GM12878 (cell line): ENCODE data around the gene ANGPTL2.

Experiments used
- BRCA1 ChIP-seq: IDR thresholded peaks from 2 replicates; pipeline ENCODE4 v1.6.1; 2011; ENCODE audit warnings: low read depth, low read length, improper control_type of control experiment
- CEBPB ChIP-seq, 2 experiments: fragments of 150-350 bp in 1 of 2; IDR thresholded peaks; 2 replicates each; pipeline ENCODE4 v1.6.1; 2012 to 2014; ENCODE audit warnings: low read depth in 2 of 2, low read length in 2 of 2, borderline replicate concordance in 1 of 2, inconsistent platforms in 1 of 2
- CHD2 ChIP-seq: IDR thresholded peaks from 2 replicates; pipeline ENCODE4 v1.6.1; 2011; ENCODE audit warnings: low read depth, low read length, improper control_type of control experiment, borderline replicate concordance
- CREB1 ChIP-seq: IDR thresholded peaks from 2 replicates; pipeline ENCODE4 v1.6.1; 2012; ENCODE audit warnings: low read depth, mild to moderate bottlenecking, inconsistent platforms
- ESRRA ChIP-seq: IDR thresholded peaks from 2 replicates; pipeline ENCODE4 v1.6.1; 2012; ENCODE audit warnings: mild to moderate bottlenecking, low read length, improper control_type of control experiment
- EZH2 ChIP-seq: IDR thresholded peaks from 2 replicates; pipeline ENCODE4 v1.6.1; 2012; ENCODE audit warnings: low read depth, mild to moderate bottlenecking, control low read depth, inconsistent platforms, low read length, borderline replicate concordance; ENCODE audit not compliant: control insufficient read depth
- FOXM1 ChIP-seq: IDR thresholded peaks from 2 replicates; pipeline ENCODE4 v1.6.1; 2012; ENCODE audit warnings: low read depth, mild to moderate bottlenecking, inconsistent platforms, low read length, moderate library complexity
- GABPA ChIP-seq: IDR thresholded peaks from 2 replicates; pipeline ENCODE4 v1.6.1; 2014; ENCODE audit warnings: antibody characterized with exemption, low read depth, mild to moderate bottlenecking, inconsistent platforms
- KDM1A ChIP-seq: fragments of 200-600 bp; sonication (generic); IDR thresholded peaks from 2 replicates; pipeline ENCODE4 v1.6.1; 2016; ENCODE audit warnings: borderline replicate concordance
- POLR2A ChIP-seq: IDR thresholded peaks from 2 replicates; pipeline ENCODE4 v1.6.1; 2011; ENCODE audit warnings: low read depth, mild to moderate bottlenecking, low read length
- SIN3A ChIP-seq: IDR thresholded peaks from 2 replicates; pipeline ENCODE4 v1.6.1; 2012; ENCODE audit warnings: low read depth, low read length, improper control_type of control experiment
- TF ChIP-seq, protein P1 (sequence below): IDR thresholded peaks from 2 replicates; pipeline ENCODE4 v1.6.1; 2012; ENCODE audit warnings: low read depth, low read length, improper control_type of control experiment
- TF ChIP-seq, protein P2 (sequence below), 3 experiments: IDR thresholded peaks in 2 of 3; conservative IDR thresholded peaks in 1 of 3; 2 replicates each; pipeline ENCODE4 v1.5.1; 2011; ENCODE audit warnings: low read depth in 3 of 3, low read length in 3 of 3, mild to moderate bottlenecking in 3 of 3, control low read depth in 2 of 3, moderate library complexity in 2 of 3, inconsistent platforms in 1 of 3, mixed read lengths in 1 of 3; ENCODE audit not compliant: control insufficient read depth in 2 of 3, insufficient read depth in 1 of 3; ENCODE audit errors: extremely low read depth in 1 of 3
- TF ChIP-seq, protein P3 (sequence below): IDR thresholded peaks from 2 replicates; pipeline ENCODE4 v1.6.1; 2012; ENCODE audit warnings: low read length, inconsistent platforms

DNA sequence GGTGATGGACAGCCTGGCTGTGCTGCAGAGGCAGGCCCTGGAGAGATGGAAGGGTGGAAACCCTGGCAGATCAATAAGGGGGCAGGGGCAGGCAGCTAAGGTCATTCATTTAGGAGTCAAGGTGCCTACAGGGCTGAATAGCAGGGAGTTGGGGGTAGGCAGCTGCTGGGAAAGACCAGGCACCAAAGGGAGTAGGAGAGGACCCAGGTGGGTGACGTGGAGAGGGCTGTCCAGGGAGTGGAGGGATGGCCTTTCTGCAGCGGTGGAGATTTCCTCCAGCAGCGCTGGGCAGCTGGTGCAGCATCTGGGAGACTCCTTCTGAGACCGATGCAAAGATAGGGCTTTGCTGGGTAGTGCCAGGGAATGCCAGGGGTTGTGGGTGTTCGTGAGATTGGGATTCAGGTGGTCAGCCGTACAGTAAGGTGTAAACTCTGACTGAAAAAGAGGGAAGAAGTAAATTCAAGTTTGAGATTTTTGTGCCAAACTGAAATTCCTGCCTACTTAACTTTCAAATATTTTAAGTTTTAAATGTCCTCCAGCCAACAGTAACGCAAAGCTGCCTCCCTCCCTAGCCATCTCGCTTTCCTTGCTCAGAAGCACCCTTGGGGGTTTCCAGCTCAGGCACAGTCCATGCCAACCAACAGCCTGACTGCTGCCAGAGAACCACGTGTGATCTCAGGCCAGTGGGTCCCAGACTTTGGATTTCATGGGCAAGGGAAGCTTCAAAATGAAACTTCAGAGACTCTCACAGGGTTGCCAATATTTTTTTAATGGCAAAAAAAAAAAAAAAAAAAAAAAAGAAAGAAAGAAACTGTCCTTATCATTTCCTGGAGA lies 18.6 kb upstream of the ANGPTL2 start:
- TF ChIP-seq, protein P1, sequence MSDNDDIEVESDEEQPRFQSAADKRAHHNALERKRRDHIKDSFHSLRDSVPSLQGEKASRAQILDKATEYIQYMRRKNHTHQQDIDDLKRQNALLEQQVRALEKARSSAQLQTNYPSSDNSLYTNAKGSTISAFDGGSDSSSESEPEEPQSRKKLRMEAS: no peak
- TF ChIP-seq POLR2A (no peak), KDM1A (no peak), BRCA1 (no peak), ESRRA (no peak), GABPA (no peak), CREB1 (no peak), CEBPB (IDR thresholded peaks at IDR 0.05; ENCODE audit: borderline replicate concordance in 1 of 2, low read depth in 2 of 2, low read length in 2 of 2) (no peak), SIN3A (no peak), FOXM1 (no peak), EZH2 (no peak), CHD2 (no peak)
- TF ChIP-seq, protein P2, sequence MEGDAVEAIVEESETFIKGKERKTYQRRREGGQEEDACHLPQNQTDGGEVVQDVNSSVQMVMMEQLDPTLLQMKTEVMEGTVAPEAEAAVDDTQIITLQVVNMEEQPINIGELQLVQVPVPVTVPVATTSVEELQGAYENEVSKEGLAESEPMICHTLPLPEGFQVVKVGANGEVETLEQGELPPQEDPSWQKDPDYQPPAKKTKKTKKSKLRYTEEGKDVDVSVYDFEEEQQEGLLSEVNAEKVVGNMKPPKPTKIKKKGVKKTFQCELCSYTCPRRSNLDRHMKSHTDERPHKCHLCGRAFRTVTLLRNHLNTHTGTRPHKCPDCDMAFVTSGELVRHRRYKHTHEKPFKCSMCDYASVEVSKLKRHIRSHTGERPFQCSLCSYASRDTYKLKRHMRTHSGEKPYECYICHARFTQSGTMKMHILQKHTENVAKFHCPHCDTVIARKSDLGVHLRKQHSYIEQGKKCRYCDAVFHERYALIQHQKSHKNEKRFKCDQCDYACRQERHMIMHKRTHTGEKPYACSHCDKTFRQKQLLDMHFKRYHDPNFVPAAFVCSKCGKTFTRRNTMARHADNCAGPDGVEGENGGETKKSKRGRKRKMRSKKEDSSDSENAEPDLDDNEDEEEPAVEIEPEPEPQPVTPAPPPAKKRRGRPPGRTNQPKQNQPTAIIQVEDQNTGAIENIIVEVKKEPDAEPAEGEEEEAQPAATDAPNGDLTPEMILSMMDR (IDR thresholded peaks at IDR 0.05 in 2 of 3, conservative IDR thresholded peaks at IDR 0.05 in 1 of 3; ENCODE audit: control insufficient read depth in 2 of 3, extremely low read depth in 1 of 3, insufficient read depth in 1 of 3, low read depth in 3 of 3, low read length in 3 of 3): no peak
- TF ChIP-seq, protein P3, sequence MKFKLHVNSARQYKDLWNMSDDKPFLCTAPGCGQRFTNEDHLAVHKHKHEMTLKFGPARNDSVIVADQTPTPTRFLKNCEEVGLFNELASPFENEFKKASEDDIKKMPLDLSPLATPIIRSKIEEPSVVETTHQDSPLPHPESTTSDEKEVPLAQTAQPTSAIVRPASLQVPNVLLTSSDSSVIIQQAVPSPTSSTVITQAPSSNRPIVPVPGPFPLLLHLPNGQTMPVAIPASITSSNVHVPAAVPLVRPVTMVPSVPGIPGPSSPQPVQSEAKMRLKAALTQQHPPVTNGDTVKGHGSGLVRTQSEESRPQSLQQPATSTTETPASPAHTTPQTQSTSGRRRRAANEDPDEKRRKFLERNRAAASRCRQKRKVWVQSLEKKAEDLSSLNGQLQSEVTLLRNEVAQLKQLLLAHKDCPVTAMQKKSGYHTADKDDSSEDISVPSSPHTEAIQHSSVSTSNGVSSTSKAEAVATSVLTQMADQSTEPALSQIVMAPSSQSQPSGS: no peak
